GM19455 (cell line): ENCODE results near the gene SPSB1.

Experiments used
- ATAC-seq: cut with Tn5 transposase; IDR thresholded peaks from one replicate; pipeline ENCODE4 v1.9.1; 2021; ENCODE audit not compliant: unreplicated experiment

SPSB1 gene

GRCh38 chr1:9361630-9362260 lies 69.1 kb downstream of the SPSB1 start:
- ATAC-seq = no peak

GRCh38 chr1:9362488-9362887 lies 69.8 kb downstream of the SPSB1 start:
- ATAC-seq = no peak

GRCh38 chr1:9363061-9363471 lies 70.4 kb downstream of the SPSB1 start:
- ATAC-seq = no peak

GRCh38 chr1:9366298-9366697 lies 73.6 kb downstream of the SPSB1 start:
- ATAC-seq = no peak

GRCh38 chr1:9366943-9367780 lies 74.5 kb downstream of the SPSB1 start:
- no peak for ATAC-seq

GRCh38 chr1:9367806-9368205 lies 75.1 kb downstream of the SPSB1 start:
- no peak for ATAC-seq

GRCh38 chr1:9368356-9368755 lies 75.7 kb downstream of the SPSB1 start:
- ATAC-seq = no peak

GRCh38 chr1:9369964-9370788 lies 77.5 kb downstream of the SPSB1 start:
- ATAC-seq = no peak

- ATAC-seq = no peak
These were observed 78.8 kb downstream of the SPSB1 start for GRCh38 chr1:9371391-9371935.

- no peak for ATAC-seq
These were observed 79.3 kb downstream of the SPSB1 start for GRCh38 chr1:9371951-9372350.

- ATAC-seq = no peak
These were observed 80.9 kb downstream of the SPSB1 start for GRCh38 chr1:9373619-9374018.

- ATAC-seq = no peak
These were observed 82.2 kb downstream of the SPSB1 start for GRCh38 chr1:9374748-9375341.

GRCh38 chr1:9375912-9376311 lies 83.2 kb downstream of the SPSB1 start:
- ATAC-seq = no peak

- no peak for ATAC-seq
These were observed 83.7 kb downstream of the SPSB1 start for GRCh38 chr1:9376430-9376829.

- no peak for ATAC-seq
These were observed 84.2 kb downstream of the SPSB1 start for GRCh38 chr1:9376886-9377333.

- ATAC-seq = no peak
These were observed 86.1 kb downstream of the SPSB1 start for GRCh38 chr1:9378801-9379200.

- ATAC-seq = no peak
These were observed 88.0 kb downstream of the SPSB1 start for GRCh38 chr1:9380711-9381110.

- no peak for ATAC-seq
These were observed 90.2 kb downstream of the SPSB1 start for GRCh38 chr1:9382643-9383491.

- ATAC-seq = no peak
These were observed 91.4 kb downstream of the SPSB1 start for GRCh38 chr1:9384128-9384527.

GRCh38 chr1:9384751-9385245 lies 92.1 kb downstream of the SPSB1 start:
- no peak for ATAC-seq
